GM18505 (cell line): ENCODE measurements around the gene TFEB.

Experiments used
- ATAC-seq: cut with Tn5 transposase; IDR thresholded peaks from one replicate; pipeline ENCODE4 v1.9.1; 2021; ENCODE audit not compliant: unreplicated experiment
- POLR2A ChIP-seq: IDR thresholded peaks from 4 replicates; pipeline ENCODE4 v1.6.1; 2011; ENCODE audit warnings: borderline replicate concordance; ENCODE audit not compliant: insufficient read depth, insufficient read length; ENCODE audit errors: extremely low read depth

The TFEB gene

GRCh38 chr6:41659935-41660334, 75.5 kb downstream of the TFEB start:
- ATAC-seq, result no peak
- TF ChIP-seq POLR2A, result no peak

- TF ChIP-seq POLR2A, result no peak
- ATAC-seq, result no peak
Measured at GRCh38 chr6:41658636-41659035, 76.8 kb downstream of the TFEB start.

- no peak for ATAC-seq
- TF ChIP-seq POLR2A, result no peak
Measured at GRCh38 chr6:41657131-41658094, 78.0 kb downstream of the TFEB start.

GRCh38 chr6:41656002-41656691, 79.3 kb downstream of the TFEB start:
- TF ChIP-seq POLR2A, result no peak
- ATAC-seq, result no peak

DNA sequence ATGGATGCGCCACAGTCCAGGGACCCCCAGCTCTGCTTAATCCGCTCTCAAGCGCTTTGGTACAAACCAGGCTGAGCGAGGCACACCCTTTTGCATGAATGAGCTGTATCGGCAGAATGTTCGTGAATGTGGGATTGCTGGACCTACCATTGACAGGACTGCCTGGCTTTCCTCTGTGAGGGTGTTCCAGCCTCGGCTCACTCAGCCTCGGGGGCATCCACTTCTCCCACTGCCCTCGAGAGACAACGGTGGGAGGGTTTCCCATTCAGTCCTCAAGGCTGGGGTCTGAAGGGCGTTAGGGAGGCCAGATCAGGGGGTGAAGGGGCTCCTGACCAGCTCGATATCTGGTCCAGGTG, 79.8 kb downstream of the TFEB start:
- no peak for TF ChIP-seq POLR2A
- no peak for ATAC-seq

- ATAC-seq, result no peak
- no peak for TF ChIP-seq POLR2A
Measured at GRCh38 chr6:41655176-41655575, 80.2 kb downstream of the TFEB start.

DNA sequence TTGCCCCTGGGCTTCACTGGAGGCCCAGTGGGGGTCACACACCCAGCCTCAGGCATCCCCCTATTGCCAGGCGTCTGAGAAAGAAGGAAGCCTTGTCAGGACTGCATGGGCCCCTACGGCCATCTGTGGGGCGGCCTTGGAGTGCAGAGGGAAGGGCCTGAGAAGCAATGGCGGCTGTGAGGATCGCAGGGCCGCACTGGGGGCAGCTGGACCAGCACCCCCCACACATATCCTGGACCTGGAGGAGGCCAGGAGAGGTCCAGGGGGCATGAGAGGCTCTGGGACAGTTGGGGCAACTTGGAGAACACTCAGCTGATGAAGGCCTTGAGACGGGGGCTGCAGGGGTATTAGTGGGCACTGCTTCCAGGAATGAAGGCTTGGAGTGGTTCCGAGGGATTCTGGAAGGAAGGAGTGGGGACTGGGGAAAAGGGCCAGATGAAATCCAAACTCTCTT, 80.7 kb downstream of the TFEB start:
- TF ChIP-seq POLR2A, result no peak
- no peak for ATAC-seq

DNA sequence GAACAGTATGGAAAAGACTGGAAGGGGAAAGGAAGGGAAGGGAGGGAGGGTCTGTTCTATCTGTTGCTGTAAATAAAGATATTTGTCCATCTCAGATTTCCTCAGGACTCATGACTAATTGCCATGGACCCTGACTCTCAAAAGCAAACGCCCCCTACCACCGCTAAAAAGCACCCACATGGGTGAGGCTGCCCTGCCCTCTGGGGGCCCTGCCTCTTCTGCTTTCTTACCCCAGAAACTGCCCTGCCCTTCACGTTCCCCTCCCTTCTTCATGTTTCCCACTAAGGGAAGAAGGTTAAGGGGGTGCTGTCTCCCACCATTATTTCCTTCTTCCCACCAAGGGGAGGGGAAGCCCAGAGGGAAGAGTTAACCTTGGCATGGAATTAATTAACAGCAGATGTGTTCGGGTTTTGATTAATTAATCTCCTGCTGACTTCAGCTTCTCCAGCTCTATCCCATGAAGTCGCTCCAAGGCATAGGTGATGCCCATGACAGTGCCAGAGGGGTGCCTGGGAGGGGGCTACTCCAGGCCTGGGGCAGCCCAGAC, 81.2 kb downstream of the TFEB start:
- TF ChIP-seq POLR2A, result no peak
- ATAC-seq, result no peak

- ATAC-seq, result no peak
- TF ChIP-seq POLR2A, result no peak
Measured at GRCh38 chr6:41653691-41654090, 81.7 kb downstream of the TFEB start.

DNA sequence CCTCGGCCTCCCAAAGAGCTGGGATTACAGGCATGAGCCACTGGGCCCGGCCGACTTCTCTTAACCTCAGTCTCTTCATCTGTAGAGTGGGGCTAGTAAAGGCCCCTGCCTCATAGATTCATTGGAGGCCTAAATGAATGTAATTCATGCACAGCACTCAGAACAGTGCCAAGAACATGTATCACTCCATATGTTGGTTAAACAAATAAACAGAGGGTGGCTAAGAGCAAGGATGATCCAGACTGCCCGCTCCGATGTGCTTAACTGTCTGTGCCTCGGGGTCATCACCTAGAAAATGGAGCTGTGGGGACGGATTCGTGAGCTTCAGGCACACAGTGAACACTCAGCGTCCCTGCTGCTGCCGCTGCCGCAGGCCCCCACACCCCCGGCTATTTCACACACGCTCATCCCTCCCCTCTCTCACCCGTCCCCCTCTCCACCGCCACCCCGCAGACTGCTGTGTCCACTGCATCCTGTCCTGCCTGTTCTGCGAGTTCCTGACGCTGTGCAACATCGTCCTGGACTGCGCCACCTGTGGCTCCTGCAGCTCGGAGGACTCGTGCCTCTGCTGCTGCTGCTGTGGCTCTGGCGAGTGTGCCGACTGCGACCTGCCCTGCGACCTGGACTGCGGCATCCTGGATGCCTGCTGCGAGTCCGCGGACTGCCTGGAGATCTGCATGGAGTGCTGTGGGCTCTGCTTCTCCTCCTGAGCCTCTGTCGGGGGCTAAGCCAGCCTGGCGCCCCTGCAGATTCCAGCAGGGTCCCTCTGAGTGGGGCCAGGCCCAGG, 82.3 kb downstream of the TFEB start:
- no peak for ATAC-seq
- no peak for TF ChIP-seq POLR2A

- ATAC-seq, result no peak
Measured at GRCh38 chr6:41651962-41652657, 83.3 kb downstream of the TFEB start.

DNA sequence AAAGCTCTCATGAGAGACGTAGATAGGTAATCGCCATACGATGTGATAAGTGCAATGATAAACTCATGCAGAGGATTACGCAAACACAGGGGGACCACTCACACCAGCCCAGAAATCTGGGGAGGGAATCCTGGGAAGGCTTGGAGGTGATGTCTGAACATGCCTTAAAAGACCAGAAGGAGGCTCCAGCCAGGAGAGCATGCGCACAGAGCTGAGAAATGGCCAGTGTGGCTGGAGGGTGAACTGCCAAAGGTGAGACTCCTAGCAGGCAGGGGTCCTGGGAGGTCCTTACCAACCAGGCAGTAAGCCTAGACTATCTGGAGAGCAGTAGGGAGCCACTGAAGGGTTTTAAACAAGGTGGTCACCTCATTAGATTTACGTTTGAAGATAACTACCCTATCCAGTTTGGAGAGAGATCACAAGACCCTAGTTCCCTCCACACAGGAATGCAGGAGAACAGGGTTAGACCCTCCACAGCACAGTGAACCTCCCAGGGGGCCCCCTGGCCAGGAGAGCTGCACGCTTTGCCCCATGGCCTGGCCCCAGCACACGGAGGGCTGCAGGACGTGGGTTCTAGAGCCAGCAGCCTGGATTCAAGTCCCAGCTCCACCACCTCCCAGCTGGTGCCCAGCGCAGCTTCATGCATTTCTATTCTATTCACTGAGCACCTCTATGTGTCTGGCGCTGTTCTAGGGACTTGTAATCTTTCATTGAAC, 84.0 kb downstream of the TFEB start:
- ATAC-seq, result no peak
- no peak for TF ChIP-seq POLR2A

More at GRCh38 chr6:41651962-41652657, 83.3 kb downstream of the TFEB start:
- no peak for TF ChIP-seq POLR2A
